ENCODE data around the gene SCUBE1. TPM values are rescaled to one million over a fixed set of nuclear protein-coding genes. Genes with fewer than 3 reads are reported as not detected.
A peak's percentile ranks its signal among the peaks of the same experiment; 100 is the strongest.

The SCUBE1 gene
- total RNA-seq, 1 experiment from 2014 or later: 3.9 TPM

GRCh38 chr22:43151251-43152002 lies 191.7 kb downstream of the SCUBE1 start, which contains the start of gene TSPO:
TSPO (plus strand) TSS chr22:43151559; CDS start chr22:43159239, 7,680 bp downstream.
- RAD21 ChIA-PET (ENCODE audit: low non-redundant PET in 1 of 2, low total read pairs in 2 of 2, uncharacterized antibody in 2 of 2, unreplicated experiment in 2 of 2): interaction anchor here in 1 of 2 experiments (0.8 kb wide), 1 partner anchor 45 kb away, joined by 3 read pairs; no protein-coding TSS in a partner anchor
- no peaks in the 10 kb centered on the region for H3K27me3 ChIP-seq (ENCODE audit: insufficient read depth, low read length)
- POLR2A ChIA-PET: interaction anchor here (1.0 to 1.9 kb wide), 4 partner anchors 24 to 536 kb away, joined by 4 to 8 read pairs (median 4); partner anchors contain the start of gene POLDIP3
- H3K9me2 ChIP-seq (ENCODE audit: insufficient read depth): no peaks in the 10 kb centered on the region
- DNase-seq (ENCODE audit: low read depth, low spot score) (no peak), ATAC-seq (peak; percentile 78)
- H3K4me1 ChIP-seq (ENCODE audit: control insufficient read depth in 1 of 2, insufficient read depth in 2 of 2, low read length in 2 of 2): peaks cover 9 to 39% of the 10 kb centered on the region in 2 experiments
- H4K20me1 ChIP-seq (ENCODE audit: insufficient read depth): no peaks in the 10 kb centered on the region
- CTCF ChIA-PET: interaction anchor here (0.7 kb wide), 1 partner anchor 15 kb away, joined by 3 read pairs; no protein-coding TSS in a partner anchor
- no peak for TF ChIP-seq ZNF274 (IDR thresholded peaks at IDR 0.05; ENCODE audit: low read depth, low read length)
- TF ChIP-seq CTCF (IDR thresholded peaks at IDR 0.05 in 2 of 3, conservative IDR thresholded peaks at IDR 0.05 in 1 of 3; ENCODE audit: borderline replicate concordance in 1 of 3, insufficient read depth in 1 of 3, low read depth in 2 of 3, low read length in 2 of 3): no peak
- TF ChIP-seq TCF7L2 (IDR thresholded peaks at IDR 0.05; ENCODE audit: borderline replicate concordance, extremely low read depth, insufficient read depth, insufficient read length): no peak
- TF ChIP-seq ATF3 (IDR thresholded peaks at IDR 0.05): no peak
- no peak for TF ChIP-seq EZH2phosphoT487 (IDR thresholded peaks at IDR 0.05; ENCODE audit: borderline replicate concordance)
- TF ChIP-seq POLR2A (IDR thresholded peaks at IDR 0.05; ENCODE audit: borderline replicate concordance, extremely low read depth, insufficient read depth, insufficient read length): peak; percentile 58
- TF ChIP-seq FOSL1 (IDR thresholded peaks at IDR 0.05; ENCODE audit: low read depth): no peak
- no peak for TF ChIP-seq EGR1 (IDR thresholded peaks at IDR 0.05; ENCODE audit: low read depth)
- TF ChIP-seq ZBTB33 (IDR thresholded peaks at IDR 0.05; ENCODE audit: extremely low read depth, insufficient replicate concordance, low read length): no peak
- no peak; the same call in 1 of the 2 replicates for TF ChIP-seq SIN3A (IDR thresholded peaks at IDR 0.05; ENCODE audit: low read depth)
- peak; percentile 81 for TF ChIP-seq MAX (IDR thresholded peaks at IDR 0.05)
- TF ChIP-seq ELF1 (IDR thresholded peaks at IDR 0.05; ENCODE audit: borderline replicate concordance, low read depth): no peak
- TF ChIP-seq POLR2AphosphoS5 (IDR thresholded peaks at IDR 0.05; ENCODE audit: low read depth, low read length): peak; percentile 87
- no peak for TF ChIP-seq JUND (IDR thresholded peaks at IDR 0.05)
- TF ChIP-seq CEBPB (IDR thresholded peaks at IDR 0.05; ENCODE audit: low read depth): no peak
- no peak for TF ChIP-seq CBX3 (IDR thresholded peaks at IDR 0.05; ENCODE audit: low read depth)
- no peak for TF ChIP-seq SP1 (IDR thresholded peaks at IDR 0.05; ENCODE audit: low read depth)
- TSS peak; percentile 50 for BruUV-seq (replicated peaks)
- H3K27ac ChIP-seq (ENCODE audit: low read depth, low read length): peak within 1 kb of the TSS; percentile 92
- H3K9me3 ChIP-seq (ENCODE audit: control insufficient read depth in 1 of 2, insufficient read depth in 1 of 2, low read depth in 1 of 2, low read length in 2 of 2): no peaks in the 10 kb centered on the region
- peak within 1 kb of the TSS; percentile 80 to 82 for H3K4me3 ChIP-seq (replicated peaks in 1 of 2; ENCODE audit: low read depth in 1 of 2, low read length in 2 of 2)
- no peaks in the 10 kb centered on the region; a peak in 1 of 4 replicates for H3K36me3 ChIP-seq (ENCODE audit: control insufficient read depth in 1 of 2, insufficient read depth in 2 of 2, low read length in 2 of 2)
- peaks cover 42% of the 10 kb centered on the region for H3K79me2 ChIP-seq (ENCODE audit: insufficient read depth, low read length)
- H3K4me2 ChIP-seq (ENCODE audit: low read length): peak within 1 kb of the TSS; percentile 99
- no peak within 1 kb of the TSS for H2AFZ ChIP-seq (ENCODE audit: low read depth, low read length, poor library complexity, severe bottlenecking)
- H3K9ac ChIP-seq (ENCODE audit: low read length): peak within 1 kb of the TSS; percentile 78
- intact Hi-C loops (cut with micrococcal nuclease): no loop called here

All from HCT116 (cell line).